ENCODE results near the gene MARS1.
A peak's percentile ranks its signal among the peaks of the same experiment; 100 is the strongest.

The MARS1 gene

GRCh38 chr12:57461917-57462250 is 26.0 kb upstream of the MARS1 start:
- DNase-seq, result no peak
- TF ChIP-seq GATA1 (IDR thresholded peaks at IDR 0.05; ENCODE audit: low read depth, low read length), result no peak
- no peak for TF ChIP-seq POLR2A (IDR thresholded peaks at IDR 0.05; ENCODE audit: low read length)

DNA sequence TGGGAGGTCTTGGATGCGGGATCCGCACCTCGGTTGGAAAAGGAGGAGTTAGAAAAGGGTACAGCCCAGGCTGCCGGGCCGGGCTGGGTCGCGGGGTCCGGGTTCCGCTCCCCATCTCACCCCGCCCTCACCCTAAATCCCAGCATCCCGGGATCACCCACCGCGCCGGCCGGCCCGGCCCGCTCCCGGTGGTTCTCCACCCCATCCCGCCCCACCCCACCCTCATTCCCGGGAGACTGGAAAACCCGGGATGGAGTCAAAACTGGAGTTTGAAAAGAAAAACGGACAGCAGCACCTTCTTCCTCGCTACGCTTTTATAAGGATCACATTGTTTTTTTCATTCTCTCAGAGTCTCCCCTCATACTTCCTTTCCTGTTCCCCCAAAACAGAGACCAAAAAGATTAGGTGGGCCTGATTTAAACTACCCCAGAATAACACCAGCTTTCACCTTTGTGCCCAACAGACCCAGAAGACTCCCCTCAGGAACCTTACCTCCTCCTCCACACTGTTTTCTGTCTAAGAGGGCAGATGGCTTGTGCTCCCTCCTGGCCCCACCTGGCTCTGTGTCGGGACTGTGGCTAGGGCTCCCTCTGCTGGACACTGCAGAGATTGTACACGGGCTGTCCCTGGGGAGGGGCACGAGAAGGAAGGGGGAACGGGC is 25.5 kb upstream of the MARS1 start:
- TF ChIP-seq POLR2A (IDR thresholded peaks at IDR 0.05; ENCODE audit: low read length) (no peak), GATA1 (IDR thresholded peaks at IDR 0.05; ENCODE audit: low read depth, low read length) (no peak)
- peak; percentile 80 to 90 for DNase-seq

DNA sequence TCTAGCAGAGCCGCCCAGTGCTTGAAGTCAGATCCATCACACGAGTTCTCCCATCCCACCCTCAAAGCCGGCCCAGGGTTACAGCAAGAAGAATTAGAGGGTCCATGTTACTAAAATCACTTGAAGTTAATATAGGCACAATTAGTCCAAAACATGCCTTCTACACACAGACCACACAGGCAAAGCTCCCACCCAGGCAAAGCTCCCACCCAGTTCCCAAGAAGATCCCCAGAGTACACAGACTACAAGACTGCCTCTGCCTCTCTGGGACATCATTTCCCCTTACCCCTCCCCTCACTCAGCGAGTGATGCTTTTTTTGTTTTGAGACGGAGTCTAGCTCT is 25.0 kb upstream of the MARS1 start:
- DNase-seq, result no peak
- TF ChIP-seq POLR2A (IDR thresholded peaks at IDR 0.05; ENCODE audit: low read length) (no peak), GATA1 (IDR thresholded peaks at IDR 0.05; ENCODE audit: low read depth, low read length) (no peak)

GRCh38 chr12:57464569-57464968 is 23.3 kb upstream of the MARS1 start:
- TF ChIP-seq GATA1 (IDR thresholded peaks at IDR 0.05; ENCODE audit: low read depth, low read length) (no peak), POLR2A (IDR thresholded peaks at IDR 0.05; ENCODE audit: low read length) (no peak)
- no peak for DNase-seq

GRCh38 chr12:57465030-57465746 is 22.7 kb upstream of the MARS1 start:
- TF ChIP-seq GATA1 (IDR thresholded peaks at IDR 0.05; ENCODE audit: low read depth, low read length) (no peak), POLR2A (IDR thresholded peaks at IDR 0.05; ENCODE audit: low read length) (no peak)
- DNase-seq, result no peak

- DNase-seq, result no peak
- TF ChIP-seq GATA1 (IDR thresholded peaks at IDR 0.05; ENCODE audit: low read depth, low read length) (no peak), POLR2A (IDR thresholded peaks at IDR 0.05; ENCODE audit: low read length) (no peak)
Observed at GRCh38 chr12:57465747-57466505, 21.9 kb upstream of the MARS1 start.

- no peak for DNase-seq
- TF ChIP-seq GATA1 (IDR thresholded peaks at IDR 0.05; ENCODE audit: low read depth, low read length), result no peak
- no peak for TF ChIP-seq POLR2A (IDR thresholded peaks at IDR 0.05; ENCODE audit: low read length)
Observed at GRCh38 chr12:57467212-57467874, 20.5 kb upstream of the MARS1 start.

GRCh38 chr12:57467915-57468314 is 20.0 kb upstream of the MARS1 start:
- no peak for TF ChIP-seq GATA1 (IDR thresholded peaks at IDR 0.05; ENCODE audit: low read depth, low read length)
- TF ChIP-seq POLR2A (IDR thresholded peaks at IDR 0.05; ENCODE audit: low read length), result no peak
- no peak for DNase-seq

GRCh38 chr12:57469296-57470164 is 18.3 kb upstream of the MARS1 start:
- no peak for TF ChIP-seq GATA1 (IDR thresholded peaks at IDR 0.05; ENCODE audit: low read depth, low read length)
- TF ChIP-seq POLR2A (IDR thresholded peaks at IDR 0.05; ENCODE audit: low read length), result no peak
- DNase-seq, result peak; percentile 40 to 64

DNA sequence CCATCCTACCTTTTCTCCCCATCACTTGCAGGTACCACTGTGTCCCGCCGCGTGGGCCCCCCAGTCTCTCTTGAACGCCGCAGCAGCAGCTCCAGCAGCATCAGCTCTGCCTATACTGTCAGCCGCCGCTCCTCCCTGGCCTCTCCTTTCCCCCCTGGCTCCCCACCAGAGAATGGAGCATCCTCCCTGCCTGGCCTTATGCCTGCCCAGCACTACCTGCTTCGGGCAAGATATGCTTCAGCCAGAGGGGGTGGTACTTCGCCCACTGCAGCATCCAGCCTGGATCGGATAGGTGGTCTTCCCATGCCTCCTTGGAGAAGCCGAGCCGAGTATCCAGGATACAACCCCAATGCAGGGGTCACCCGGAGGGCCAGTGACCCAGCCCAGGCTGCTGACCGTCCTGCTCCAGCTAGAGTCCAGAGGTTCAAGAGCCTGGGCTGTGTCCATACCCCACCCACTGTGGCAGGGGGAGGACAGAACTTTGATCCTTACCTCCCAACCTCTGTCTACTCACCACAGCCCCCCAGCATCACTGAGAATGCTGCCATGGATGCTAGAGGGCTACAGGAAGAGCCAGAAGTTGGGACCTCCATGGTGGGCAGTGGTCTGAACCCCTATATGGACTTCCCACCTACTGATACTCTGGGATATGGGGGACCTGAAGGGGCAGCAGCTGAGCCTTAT is 17.4 kb upstream of the MARS1 start:
- no peak for DNase-seq
- TF ChIP-seq POLR2A (IDR thresholded peaks at IDR 0.05; ENCODE audit: low read length) (no peak), GATA1 (IDR thresholded peaks at IDR 0.05; ENCODE audit: low read depth, low read length) (no peak)

DNA sequence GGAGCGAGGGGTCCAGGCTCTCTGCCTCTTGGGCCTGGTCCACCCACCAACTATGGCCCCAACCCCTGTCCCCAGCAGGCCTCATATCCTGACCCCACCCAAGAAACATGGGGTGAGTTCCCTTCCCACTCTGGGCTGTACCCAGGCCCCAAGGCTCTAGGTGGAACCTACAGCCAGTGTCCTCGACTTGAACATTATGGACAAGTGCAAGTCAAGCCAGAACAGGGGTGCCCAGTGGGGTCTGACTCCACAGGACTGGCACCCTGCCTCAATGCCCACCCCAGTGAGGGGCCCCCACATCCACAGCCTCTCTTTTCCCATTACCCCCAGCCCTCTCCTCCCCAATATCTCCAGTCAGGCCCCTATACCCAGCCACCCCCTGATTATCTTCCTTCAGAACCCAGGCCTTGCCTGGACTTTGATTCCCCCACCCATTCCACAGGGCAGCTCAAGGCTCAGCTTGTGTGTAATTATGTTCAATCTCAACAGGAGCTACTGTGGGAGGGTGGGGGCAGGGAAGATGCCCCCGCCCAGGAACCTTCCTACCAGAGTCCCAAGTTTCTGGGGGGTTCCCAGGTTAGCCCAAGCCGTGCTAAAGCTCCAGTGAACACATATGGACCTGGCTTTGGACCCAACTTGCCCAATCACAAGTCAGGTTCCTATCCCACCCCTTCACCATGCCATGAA is 16.8 kb upstream of the MARS1 start:
- TF ChIP-seq POLR2A (IDR thresholded peaks at IDR 0.05; ENCODE audit: low read length), result no peak
- no peak for TF ChIP-seq GATA1 (IDR thresholded peaks at IDR 0.05; ENCODE audit: low read depth, low read length)
- no peak for DNase-seq

GRCh38 chr12:57471661-57472060 is 16.2 kb upstream of the MARS1 start:
- DNase-seq, result no peak
- TF ChIP-seq GATA1 (IDR thresholded peaks at IDR 0.05; ENCODE audit: low read depth, low read length) (no peak), POLR2A (IDR thresholded peaks at IDR 0.05; ENCODE audit: low read length) (no peak)

Measured in erythroblast (primary cell).